Fibroblast of skin of left quadriceps (primary cell): ENCODE results near the gene NPIPB2.
"Not testable (repeated sequence)": the region's sequence is repeated elsewhere in the genome, so short reads cannot be mapped to it uniquely, and the experiment has no call there.

Experiments
- DNase-seq, 2 experiments: peaks; one replicate each; pipeline ENCODE4 v3.0.0-alpha.2; 2013; ENCODE audit warnings: low read depth in 2 of 2

The NPIPB2 gene

GRCh38 chr16:11941945-11942344, at the start of gene NPIPB2:
Gene NPIPB2 (minus strand): TSS chr16:11942045. CDS start chr16:11942045, 0 bp downstream.
- not testable (repeated sequence) for DNase-seq

- no peak for DNase-seq
Observed at GRCh38 chr16:11990702-11991390, 49.0 kb upstream of the NPIPB2 start.

GRCh38 chr16:11988258-11988978, 46.6 kb upstream of the NPIPB2 start:
- no peak for DNase-seq

- DNase-seq = no peak
Observed at GRCh38 chr16:11986521-11987057, 44.7 kb upstream of the NPIPB2 start.

- DNase-seq = no peak
Observed at GRCh38 chr16:11985250-11985649, 43.4 kb upstream of the NPIPB2 start.

- no peak for DNase-seq
Observed at GRCh38 chr16:11980136-11980844, 38.4 kb upstream of the NPIPB2 start.

GRCh38 chr16:11979013-11979672, 37.3 kb upstream of the NPIPB2 start:
- DNase-seq = no peak

GRCh38 chr16:11978080-11978479, 36.2 kb upstream of the NPIPB2 start:
- no peak for DNase-seq

- peak; percentile 58 to 72 for DNase-seq
Observed at GRCh38 chr16:11977376-11978041, 35.7 kb upstream of the NPIPB2 start.

GRCh38 chr16:11976850-11977375, 35.1 kb upstream of the NPIPB2 start:
- no peak for DNase-seq

GRCh38 chr16:11973070-11973469, 31.2 kb upstream of the NPIPB2 start:
- no peak for DNase-seq

GRCh38 chr16:11972128-11972527, 30.3 kb upstream of the NPIPB2 start:
- DNase-seq = no peak

- not testable (repeated sequence) for DNase-seq
Observed at GRCh38 chr16:11970292-11970691, 28.4 kb upstream of the NPIPB2 start.

- no peak for DNase-seq
Observed at GRCh38 chr16:11968577-11968976, 26.7 kb upstream of the NPIPB2 start.

GRCh38 chr16:11967195-11967911, 25.5 kb upstream of the NPIPB2 start:
- DNase-seq = no peak

- DNase-seq = no peak
Observed at GRCh38 chr16:11966173-11966572, 24.3 kb upstream of the NPIPB2 start.

- DNase-seq = no peak
Observed at GRCh38 chr16:11964761-11965551, 23.1 kb upstream of the NPIPB2 start, which contains the start of gene TNFRSF17. Gene TNFRSF17 (plus strand): TSS chr16:11965210. CDS start chr16:11965325, 115 bp downstream.

GRCh38 chr16:11963706-11964105, 21.9 kb upstream of the NPIPB2 start:
- no peak for DNase-seq

- DNase-seq = not testable (repeated sequence)
Observed at GRCh38 chr16:11962978-11963377, 21.1 kb upstream of the NPIPB2 start.
